Measurements from ENCODE around the gene SLC34A2. TPM values are rescaled to one million over a fixed set of nuclear protein-coding genes. Genes with fewer than 3 reads are reported as not detected.
"Not testable (repeated sequence)": the region's sequence is repeated elsewhere in the genome, so short reads cannot be mapped to it uniquely, and the experiment has no call there.

Gene SLC34A2
- total RNA-seq, 2 donors from 2014 or later = not detected

- no peaks in the 10 kb centered on the region for H3K9me3 Mint-ChIP-seq
- no peak for ATAC-seq (replicated peaks)
- no peak overlapping the region for H3K27ac Mint-ChIP-seq
- H3K4me1 Mint-ChIP-seq = no peaks in the 10 kb centered on the region
- H3K36me3 Mint-ChIP-seq (ENCODE audit: low read depth) = no peaks in the 10 kb centered on the region
- H3K4me3 Mint-ChIP-seq = no peak overlapping the region
- peaks cover 10% of the 10 kb centered on the region for H3K27me3 Mint-ChIP-seq
These were observed 5.3 kb upstream of the SLC34A2 start for GRCh38 chr4:25650311-25650710.

GRCh38 chr4:25651682-25652081 lies 4.0 kb upstream of the SLC34A2 start:
- Mint-ChIP-seq H3K4me1 (no peaks in the 10 kb centered on the region), H3K27ac (no peak overlapping the region), H3K4me3 (no peak overlapping the region), H3K9me3 (no peaks in the 10 kb centered on the region), H3K36me3 (ENCODE audit: low read depth) (no peaks in the 10 kb centered on the region), H3K27me3 (peaks cover 19% of the 10 kb centered on the region)
- no peak for ATAC-seq (replicated peaks)

GRCh38 chr4:25654031-25654970 lies 1.4 kb upstream of the SLC34A2 start:
- ATAC-seq (replicated peaks) = no peak
- H3K27ac Mint-ChIP-seq = no peak overlapping the region
- no peaks in the 10 kb centered on the region for H3K9me3 Mint-ChIP-seq
- no peaks in the 10 kb centered on the region for H3K36me3 Mint-ChIP-seq (ENCODE audit: low read depth)
- H3K27me3 Mint-ChIP-seq = peaks cover 23% of the 10 kb centered on the region
- no peak overlapping the region for H3K4me3 Mint-ChIP-seq
- H3K4me1 Mint-ChIP-seq = no peaks in the 10 kb centered on the region

- peaks cover 23% of the 10 kb centered on the region for H3K27me3 Mint-ChIP-seq
- no peaks in the 10 kb centered on the region for H3K9me3 Mint-ChIP-seq
- ATAC-seq (replicated peaks) = no peak
- no peak overlapping the region for H3K27ac Mint-ChIP-seq
- no peaks in the 10 kb centered on the region for H3K36me3 Mint-ChIP-seq (ENCODE audit: low read depth)
- no peak overlapping the region for H3K4me3 Mint-ChIP-seq
- H3K4me1 Mint-ChIP-seq = no peaks in the 10 kb centered on the region
These were observed 380 bp downstream of the SLC34A2 start for GRCh38 chr4:25656031-25656430.

DNA sequence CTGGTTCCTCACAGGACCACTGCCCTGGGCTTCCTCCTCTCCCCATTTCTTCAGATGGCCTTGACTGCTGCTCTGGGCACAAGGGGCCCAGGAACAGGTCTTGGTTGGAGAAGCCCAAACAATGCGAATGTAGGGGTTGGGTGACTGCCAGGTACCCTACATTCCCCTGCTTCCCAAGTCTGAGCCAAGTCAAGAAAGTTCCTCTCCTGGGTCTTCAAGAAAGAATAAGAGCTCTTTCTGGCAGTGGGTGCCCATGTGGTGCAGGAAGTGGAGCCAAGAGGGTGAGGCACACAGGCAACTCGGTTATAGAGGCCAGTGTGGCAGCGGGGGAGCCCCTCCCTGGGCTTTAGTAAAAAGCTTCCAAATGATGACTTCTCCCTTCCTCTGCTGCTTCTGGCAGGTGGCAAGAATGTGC lies 2.7 kb downstream of the SLC34A2 start:
- H3K4me3 Mint-ChIP-seq = no peak overlapping the region
- H3K9me3 Mint-ChIP-seq = no peaks in the 10 kb centered on the region
- peaks cover 23% of the 10 kb centered on the region for H3K27me3 Mint-ChIP-seq
- no peak for ATAC-seq (replicated peaks)
- no peaks in the 10 kb centered on the region for H3K36me3 Mint-ChIP-seq (ENCODE audit: low read depth)
- no peaks in the 10 kb centered on the region for H3K4me1 Mint-ChIP-seq
- no peak overlapping the region for H3K27ac Mint-ChIP-seq

- no peak overlapping the region for H3K27ac Mint-ChIP-seq
These were observed 3.1 kb downstream of the SLC34A2 start for GRCh38 chr4:25658777-25659176.

GRCh38 chr4:25661441-25661840 lies 5.8 kb downstream of the SLC34A2 start:
- H3K36me3 Mint-ChIP-seq (ENCODE audit: low read depth); H3K4me3 Mint-ChIP-seq; ATAC-seq (replicated peaks); H3K4me1 Mint-ChIP-seq; H3K27me3 Mint-ChIP-seq; H3K9me3 Mint-ChIP-seq; H3K27ac Mint-ChIP-seq: not testable (repeated sequence)

More at GRCh38 chr4:25658777-25659176, 3.1 kb downstream of the SLC34A2 start:
- no peak for ATAC-seq (replicated peaks)
- Mint-ChIP-seq H3K4me3 (no peak overlapping the region), H3K27me3 (peaks cover 23% of the 10 kb centered on the region), H3K9me3 (no peaks in the 10 kb centered on the region), H3K36me3 (ENCODE audit: low read depth) (no peaks in the 10 kb centered on the region), H3K4me1 (no peaks in the 10 kb centered on the region)

DNA sequence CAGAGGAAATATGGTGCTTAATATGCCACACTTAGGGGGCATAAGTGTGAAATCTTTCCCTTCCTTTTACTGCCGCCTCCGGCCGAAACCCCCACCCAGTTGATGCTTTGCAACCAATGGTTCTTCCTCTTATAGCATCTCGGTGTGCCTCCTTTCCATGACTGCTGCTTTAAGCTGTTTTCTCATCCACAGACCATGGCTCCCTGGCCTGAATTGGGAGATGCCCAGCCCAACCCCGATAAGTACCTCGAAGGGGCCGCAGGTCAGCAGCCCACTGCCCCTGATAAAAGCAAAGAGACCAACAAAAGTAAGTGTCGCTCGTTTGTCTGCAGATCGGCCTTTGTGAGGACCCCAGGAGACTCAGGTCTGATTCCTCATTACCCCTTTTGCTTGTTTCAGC lies 6.7 kb downstream of the SLC34A2 start:
- H3K4me1 Mint-ChIP-seq = no peaks in the 10 kb centered on the region
- H3K36me3 Mint-ChIP-seq (ENCODE audit: low read depth) = no peaks in the 10 kb centered on the region
- no peak overlapping the region for H3K27ac Mint-ChIP-seq
- no peaks in the 10 kb centered on the region for H3K9me3 Mint-ChIP-seq
- H3K27me3 Mint-ChIP-seq = peaks cover 4% of the 10 kb centered on the region
- no peak for ATAC-seq (replicated peaks)
- no peak overlapping the region for H3K4me3 Mint-ChIP-seq

GRCh38 chr4:25663781-25664180 lies 8.1 kb downstream of the SLC34A2 start:
- no peak for ATAC-seq (replicated peaks)
- peaks cover 4% of the 10 kb centered on the region for H3K27me3 Mint-ChIP-seq
- H3K4me1 Mint-ChIP-seq = no peaks in the 10 kb centered on the region

GRCh38 chr4:25666031-25666630 lies 10.5 kb downstream of the SLC34A2 start:
- Mint-ChIP-seq H3K27me3 (peaks cover 4% of the 10 kb centered on the region), H3K4me3 (no peak overlapping the region), H3K27ac (no peak overlapping the region), H3K9me3 (no peaks in the 10 kb centered on the region), H3K4me1 (no peaks in the 10 kb centered on the region), H3K36me3 (ENCODE audit: low read depth) (no peaks in the 10 kb centered on the region)
- ATAC-seq (replicated peaks) = no peak

More at GRCh38 chr4:25663781-25664180, 8.1 kb downstream of the SLC34A2 start:
- H3K36me3 Mint-ChIP-seq (ENCODE audit: low read depth) = no peaks in the 10 kb centered on the region
- no peaks in the 10 kb centered on the region for H3K9me3 Mint-ChIP-seq
- H3K27ac Mint-ChIP-seq = no peak overlapping the region
- no peak overlapping the region for H3K4me3 Mint-ChIP-seq

- no peaks in the 10 kb centered on the region for H3K4me1 Mint-ChIP-seq
- H3K36me3 Mint-ChIP-seq (ENCODE audit: low read depth) = no peaks in the 10 kb centered on the region
- no peak for ATAC-seq (replicated peaks)
- H3K27ac Mint-ChIP-seq = no peak overlapping the region
- H3K27me3 Mint-ChIP-seq = peaks cover 4% of the 10 kb centered on the region
- H3K4me3 Mint-ChIP-seq = no peak overlapping the region
- peaks cover 2% of the 10 kb centered on the region for H3K9me3 Mint-ChIP-seq
These were observed 12.4 kb downstream of the SLC34A2 start for GRCh38 chr4:25667931-25668557.

DNA sequence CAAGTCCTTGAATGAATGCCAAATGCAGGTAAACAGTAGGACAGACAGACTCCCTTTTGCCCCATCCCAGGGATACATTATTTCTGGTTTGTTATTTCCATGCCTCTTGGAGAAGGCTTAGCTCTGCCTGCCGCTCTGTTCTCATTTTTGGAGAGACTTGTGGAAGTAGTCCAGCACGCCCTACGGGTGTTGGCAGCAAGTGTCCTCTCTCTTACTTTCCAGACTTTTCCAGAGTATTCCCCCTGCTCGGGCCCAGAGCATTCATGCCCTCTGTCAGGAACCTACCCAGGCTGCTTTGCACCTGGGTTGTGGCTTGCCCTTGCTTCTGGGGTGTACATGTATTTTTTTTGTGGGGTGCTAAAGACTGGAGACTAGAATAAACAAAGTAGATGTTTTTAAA lies 15.3 kb downstream of the SLC34A2 start:
- Mint-ChIP-seq H3K27me3 (no peaks in the 10 kb centered on the region), H3K27ac (no peak overlapping the region), H3K9me3 (peaks cover 4% of the 10 kb centered on the region), H3K4me3 (no peak overlapping the region), H3K36me3 (ENCODE audit: low read depth) (no peaks in the 10 kb centered on the region), H3K4me1 (no peaks in the 10 kb centered on the region)
- ATAC-seq (replicated peaks) = no peak

GRCh38 chr4:25672756-25673155 lies 17.1 kb downstream of the SLC34A2 start:
- peaks cover 4% of the 10 kb centered on the region for H3K9me3 Mint-ChIP-seq
- ATAC-seq (replicated peaks) = no peak
- H3K4me3 Mint-ChIP-seq = no peak overlapping the region
- H3K4me1 Mint-ChIP-seq = no peaks in the 10 kb centered on the region
- H3K27me3 Mint-ChIP-seq = no peaks in the 10 kb centered on the region
- H3K36me3 Mint-ChIP-seq (ENCODE audit: low read depth) = no peaks in the 10 kb centered on the region
- no peak overlapping the region for H3K27ac Mint-ChIP-seq

DNA sequence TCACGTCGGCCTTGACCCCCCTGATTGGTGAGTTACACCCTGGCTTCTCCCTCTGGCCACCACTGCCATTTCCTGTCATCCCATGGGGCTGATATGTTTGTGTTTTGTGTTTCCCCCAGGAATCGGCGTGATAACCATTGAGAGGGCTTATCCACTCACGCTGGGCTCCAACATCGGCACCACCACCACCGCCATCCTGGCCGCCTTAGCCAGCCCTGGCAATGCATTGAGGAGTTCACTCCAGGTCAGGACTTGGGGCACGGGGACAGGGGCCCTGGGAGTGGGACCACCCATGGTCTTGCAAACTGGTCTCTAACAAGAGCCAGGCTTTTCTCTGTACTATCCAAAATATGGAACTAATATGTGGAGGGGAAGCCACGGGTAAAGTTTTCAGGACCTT lies 18.7 kb downstream of the SLC34A2 start:
- Mint-ChIP-seq H3K36me3 (ENCODE audit: low read depth) (no peaks in the 10 kb centered on the region), H3K4me3 (no peak overlapping the region), H3K27ac (no peak overlapping the region), H3K27me3 (no peaks in the 10 kb centered on the region), H3K4me1 (no peaks in the 10 kb centered on the region), H3K9me3 (peaks cover 4% of the 10 kb centered on the region)
- no peak for ATAC-seq (replicated peaks)

GRCh38 chr4:25676221-25676620 lies 20.6 kb downstream of the SLC34A2 start:
- no peak overlapping the region for H3K4me3 Mint-ChIP-seq
- H3K9me3 Mint-ChIP-seq = peaks cover 4% of the 10 kb centered on the region
- H3K36me3 Mint-ChIP-seq (ENCODE audit: low read depth) = no peaks in the 10 kb centered on the region
- no peaks in the 10 kb centered on the region for H3K4me1 Mint-ChIP-seq
- no peak overlapping the region for H3K27ac Mint-ChIP-seq
- ATAC-seq (replicated peaks) = no peak
- H3K27me3 Mint-ChIP-seq = no peaks in the 10 kb centered on the region
